Measurements from ENCODE around the gene ACOX1. TPM values are rescaled to one million over a fixed set of nuclear protein-coding genes. Genes with fewer than 3 reads are reported as not detected.

The ACOX1 gene
- total RNA-seq, 1 donor from 2014 or later, result 22.3 TPM

DNA sequence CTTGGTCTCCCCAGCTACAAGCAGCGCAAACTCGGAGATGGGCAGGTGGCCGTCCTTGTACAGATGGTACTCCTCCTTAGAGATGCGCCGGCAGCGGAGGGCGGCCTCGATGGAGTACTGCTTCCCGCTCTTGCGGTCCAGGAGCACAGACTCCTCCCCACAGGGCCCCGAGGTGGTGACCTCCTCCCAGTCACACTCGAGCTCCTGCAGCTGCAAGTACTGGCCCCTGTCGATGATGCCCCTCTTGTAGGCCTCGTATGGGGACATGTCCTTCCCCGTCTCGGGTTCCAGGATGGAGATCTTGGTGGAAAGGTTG lies 28.8 kb upstream of the ACOX1 start:
- no peak for DNase-seq (ENCODE audit: low read depth, low spot score)
- Mint-ChIP-seq H3K9me3 (no peaks in the 10 kb centered on the region), H3K4me1 (no peaks in the 10 kb centered on the region), H3K36me3 (ENCODE audit: low read depth) (no peaks in the 10 kb centered on the region), H3K27ac (ENCODE audit: unreplicated experiment) (peak overlapping the region; percentile 67), H3K27me3 (ENCODE audit: low read depth) (no peaks in the 10 kb centered on the region), H3K4me3 (no peak overlapping the region)
- TF ChIP-seq, protein P1, sequence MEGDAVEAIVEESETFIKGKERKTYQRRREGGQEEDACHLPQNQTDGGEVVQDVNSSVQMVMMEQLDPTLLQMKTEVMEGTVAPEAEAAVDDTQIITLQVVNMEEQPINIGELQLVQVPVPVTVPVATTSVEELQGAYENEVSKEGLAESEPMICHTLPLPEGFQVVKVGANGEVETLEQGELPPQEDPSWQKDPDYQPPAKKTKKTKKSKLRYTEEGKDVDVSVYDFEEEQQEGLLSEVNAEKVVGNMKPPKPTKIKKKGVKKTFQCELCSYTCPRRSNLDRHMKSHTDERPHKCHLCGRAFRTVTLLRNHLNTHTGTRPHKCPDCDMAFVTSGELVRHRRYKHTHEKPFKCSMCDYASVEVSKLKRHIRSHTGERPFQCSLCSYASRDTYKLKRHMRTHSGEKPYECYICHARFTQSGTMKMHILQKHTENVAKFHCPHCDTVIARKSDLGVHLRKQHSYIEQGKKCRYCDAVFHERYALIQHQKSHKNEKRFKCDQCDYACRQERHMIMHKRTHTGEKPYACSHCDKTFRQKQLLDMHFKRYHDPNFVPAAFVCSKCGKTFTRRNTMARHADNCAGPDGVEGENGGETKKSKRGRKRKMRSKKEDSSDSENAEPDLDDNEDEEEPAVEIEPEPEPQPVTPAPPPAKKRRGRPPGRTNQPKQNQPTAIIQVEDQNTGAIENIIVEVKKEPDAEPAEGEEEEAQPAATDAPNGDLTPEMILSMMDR (conservative IDR thresholded peaks at IDR 0.05), result no peak

- no peaks in the 10 kb centered on the region for H3K36me3 Mint-ChIP-seq (ENCODE audit: low read depth)
- TF ChIP-seq, protein P1 (conservative IDR thresholded peaks at IDR 0.05), result no peak
- H3K4me1 Mint-ChIP-seq, result no peaks in the 10 kb centered on the region
- H3K9me3 Mint-ChIP-seq, result no peaks in the 10 kb centered on the region
- no peak overlapping the region for H3K27ac Mint-ChIP-seq (ENCODE audit: unreplicated experiment)
- DNase-seq (ENCODE audit: low read depth, low spot score), result no peak
- no peak overlapping the region for H3K4me3 Mint-ChIP-seq
- H3K27me3 Mint-ChIP-seq (ENCODE audit: low read depth), result no peaks in the 10 kb centered on the region
Measured at GRCh38 chr17:76007131-76007849, 28.3 kb upstream of the ACOX1 start.

GRCh38 chr17:76005263-76006149 lies 26.5 kb upstream of the ACOX1 start:
- no peaks in the 10 kb centered on the region for H3K27me3 Mint-ChIP-seq (ENCODE audit: low read depth)
- no peaks in the 10 kb centered on the region for H3K9me3 Mint-ChIP-seq
- TF ChIP-seq, protein P1 (conservative IDR thresholded peaks at IDR 0.05), result peak; percentile 87
- H3K4me1 Mint-ChIP-seq, result no peaks in the 10 kb centered on the region
- no peak overlapping the region for H3K4me3 Mint-ChIP-seq
- H3K36me3 Mint-ChIP-seq (ENCODE audit: low read depth), result no peaks in the 10 kb centered on the region
- DNase-seq (ENCODE audit: low read depth, low spot score), result peak; percentile 84
- H3K27ac Mint-ChIP-seq (ENCODE audit: unreplicated experiment), result peak overlapping the region; percentile 84

- no peaks in the 10 kb centered on the region for H3K27me3 Mint-ChIP-seq (ENCODE audit: low read depth)
- no peak for DNase-seq (ENCODE audit: low read depth, low spot score)
- H3K4me1 Mint-ChIP-seq, result no peaks in the 10 kb centered on the region
- H3K27ac Mint-ChIP-seq (ENCODE audit: unreplicated experiment), result no peak overlapping the region
- no peaks in the 10 kb centered on the region for H3K36me3 Mint-ChIP-seq (ENCODE audit: low read depth)
- TF ChIP-seq, protein P1 (conservative IDR thresholded peaks at IDR 0.05), result no peak
- no peaks in the 10 kb centered on the region for H3K9me3 Mint-ChIP-seq
- no peak overlapping the region for H3K4me3 Mint-ChIP-seq
Measured at GRCh38 chr17:76004750-76005262, 25.8 kb upstream of the ACOX1 start.

DNA sequence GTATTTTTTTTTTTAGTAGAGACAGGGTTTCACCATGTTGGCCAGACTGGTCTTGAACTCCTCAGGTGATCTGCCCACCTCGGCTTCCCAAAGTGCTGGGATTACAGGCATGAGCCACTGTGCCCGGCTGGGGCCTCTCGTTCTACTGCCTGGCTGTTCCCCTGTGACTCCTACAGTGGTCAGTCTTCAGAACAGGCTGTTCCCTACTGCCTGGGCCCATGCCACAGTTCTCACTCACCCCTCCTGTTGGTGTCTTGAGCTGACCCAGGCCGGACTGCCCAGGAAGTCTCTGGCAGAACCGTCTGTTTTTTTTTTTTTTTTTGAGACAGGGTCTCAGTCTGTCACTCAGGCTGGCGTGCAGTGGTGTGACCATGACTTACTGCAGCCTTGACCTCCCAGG lies 24.9 kb upstream of the ACOX1 start:
- DNase-seq (ENCODE audit: low read depth, low spot score), result no peak
- Mint-ChIP-seq H3K4me3 (no peak overlapping the region), H3K9me3 (no peaks in the 10 kb centered on the region), H3K4me1 (no peaks in the 10 kb centered on the region), H3K27me3 (ENCODE audit: low read depth) (no peaks in the 10 kb centered on the region), H3K36me3 (ENCODE audit: low read depth) (no peaks in the 10 kb centered on the region), H3K27ac (ENCODE audit: unreplicated experiment) (no peak overlapping the region)
- TF ChIP-seq, protein P1 (conservative IDR thresholded peaks at IDR 0.05), result no peak
